B cell (primary cell): Measurements from ENCODE around the gene MAP7. TPM values are rescaled to one million over a fixed set of nuclear protein-coding genes. Genes with fewer than 3 reads are reported as not detected.

Experiments used
- ATAC-seq: fragments of 200-7000 bp; cut with Tn5 transposase; one replicate; pipeline ENCODE4 v1.10.0; 2021; ENCODE audit warnings: low read depth, mild to moderate bottlenecking, moderate number of reproducible peaks, moderate library complexity
- CTCF ChIA-PET: fragments of 350-600 bp; sonication (Branson Sonifier 250); formaldehyde crosslinking; loops from one replicate; lab custom pipeline; 2021; ENCODE audit warnings: antibody characterized with exemption, inconsistent platforms; lab: Charles Lee
- POLR2A ChIA-PET: fragments of 350-600 bp; sonication (Branson Sonifier 250); formaldehyde crosslinking; loops from one replicate; lab custom pipeline; 2021; ENCODE audit warnings: antibody characterized with exemption; lab: Charles Lee
- DNase-seq: peaks from one replicate; pipeline ENCODE4 v3.0.0; 2013
- H2AFZ ChIP-seq: 2 replicates; pipeline ENCODE4 v1.6.1; 2012; ENCODE audit warnings: mild to moderate bottlenecking, low read depth, low read length; ENCODE audit not compliant: insufficient read depth, poor library complexity, severe bottlenecking
- H3K27ac ChIP-seq, 2 donors: 1 replicate in 1 of 2; 2 replicates in 1 of 2; pipeline ENCODE4 v1.5.1; 2012 to 2013; ENCODE audit warnings: low read length in 2 of 2, mild to moderate bottlenecking in 2 of 2, moderate library complexity in 1 of 2
- H3K27me3 ChIP-seq, 4 experiments: fragments of 200-600 bp in 1 of 4; sonication (generic) in 1 of 4; replicated peaks in 1 of 4; 1 replicate in 2 of 4; 2 replicates in 2 of 4; pipeline versions ENCODE4 v1.6.1 to v1.7.0; 2013 to 2016; ENCODE audit warnings: low read length in 3 of 4, mild to moderate bottlenecking in 2 of 4, mixed read lengths in 1 of 4, moderate library complexity in 1 of 4; ENCODE audit not compliant: insufficient read depth in 4 of 4, control insufficient read depth in 3 of 4; ENCODE audit errors: control extremely low read depth in 1 of 4
- H3K36me3 ChIP-seq, 2 experiments: replicated peaks in 1 of 2; 1 replicate in 1 of 2; 2 replicates in 1 of 2; pipeline versions ENCODE4 v1.6.1 to v1.7.1; 2013; ENCODE audit warnings: low read length in 1 of 2; ENCODE audit not compliant: insufficient read depth in 2 of 2, control insufficient read depth in 1 of 2; ENCODE audit errors: control extremely low read depth in 1 of 2, extremely low read depth in 1 of 2
- H3K4me1 ChIP-seq, 2 donors: fragments of 200-600 bp in 1 of 2; sonication (generic) in 1 of 2; 1 replicate in 1 of 2; 2 replicates in 1 of 2; pipeline versions ENCODE4 v1.5.1 to v1.6.1; 2013 to 2017; ENCODE audit warnings: low read length in 2 of 2; ENCODE audit not compliant: control insufficient read depth in 2 of 2, insufficient read depth in 2 of 2
- H3K4me2 ChIP-seq: replicated peaks from 2 replicates; pipeline ENCODE3; 2012; ENCODE audit warnings: mild to moderate bottlenecking, low read depth, low read length; ENCODE audit not compliant: poor library complexity, severe bottlenecking
- H3K4me3 ChIP-seq, 5 experiments: fragments of 200-600 bp in 1 of 5; sonication (generic) in 1 of 5; 1 replicate in 3 of 5; 2 replicates in 2 of 5; pipeline versions ENCODE4 v1.5.1 to v1.7.0; 2011 to 2016; ENCODE audit warnings: low read length in 4 of 5, mild to moderate bottlenecking in 4 of 5, low read depth in 2 of 5, control low read depth in 1 of 5, moderate library complexity in 1 of 5; ENCODE audit not compliant: insufficient read depth in 1 of 5; ENCODE audit errors: control extremely low read depth in 1 of 5, extremely low read depth in 1 of 5
- H3K79me2 ChIP-seq: fragments of 200-600 bp; sonication (generic); one replicate; pipeline ENCODE4 v1.6.0; 2016; ENCODE audit warnings: low read length; ENCODE audit not compliant: control insufficient read depth, insufficient read depth
- H3K9ac ChIP-seq: fragments of 200-600 bp; sonication (generic); 2 replicates; pipeline ENCODE4 v1.6.1; 2017; ENCODE audit warnings: mild to moderate bottlenecking, low read length, moderate library complexity
- H3K9me3 ChIP-seq, 3 donors: one replicate each; pipeline versions ENCODE4 v1.6.1 to v1.7.1; 2013; ENCODE audit warnings: low read length in 2 of 3; ENCODE audit not compliant: control insufficient read depth in 2 of 3, insufficient read depth in 1 of 3; ENCODE audit errors: control extremely low read depth in 1 of 3
- H4K20me1 ChIP-seq: 2 replicates; pipeline ENCODE4 v1.6.0; 2012; ENCODE audit warnings: mild to moderate bottlenecking, low read length; ENCODE audit not compliant: insufficient read depth, control insufficient read depth, poor library complexity, severe bottlenecking
- H3K27ac Mint-ChIP-seq: one replicate; pipeline ENCODE4 v1.8.0; 2021; ENCODE audit warnings: mixed read lengths
- H3K27me3 Mint-ChIP-seq: one replicate; pipeline ENCODE4 v1.8.0; 2021; ENCODE audit warnings: mixed read lengths
- H3K4me1 Mint-ChIP-seq: one replicate; pipeline ENCODE4 v1.8.0; 2021; ENCODE audit warnings: mixed read lengths
- H3K4me3 Mint-ChIP-seq: one replicate; pipeline ENCODE4 v1.8.0; 2021; ENCODE audit warnings: mixed read lengths
- H3K9me3 Mint-ChIP-seq: one replicate; pipeline ENCODE4 v1.8.0; 2022; ENCODE audit warnings: mixed read lengths; ENCODE audit not compliant: insufficient read depth
- EZH2 ChIP-seq: IDR thresholded peaks from 2 replicates; pipeline ENCODE4 v1.6.1; 2012; ENCODE audit warnings: borderline replicate concordance, low read depth, mild to moderate bottlenecking, moderate library complexity, low read length; ENCODE audit not compliant: insufficient read depth, poor library complexity, severe bottlenecking
- WGBS: methylation state at CpG from one replicate; pipeline ENCODE4 v1.1.5; 2013; ENCODE audit warnings: missing lambda C conversion rate; ENCODE audit not compliant: insufficient coverage; 5-methylcytosine and 5-hydroxymethylcytosine counted together
- intact Hi-C: fragments of 100-400 bp; cut with micrococcal nuclease; formaldehyde crosslinking; loops from one replicate; pipeline ENCODE4 v1.10.0; 2022
- polyA plus RNA-seq: library from polyadenylated mRNA; depleted of rRNA; stranded (reverse); fragments of >200 nt; gene quantifications from 2 replicates; pipeline ENCODE4 v1.2.3, GENCODE V29; 2012
- total RNA-seq, 2 donors: library from RNA; stranded (reverse); fragments of 120-200 nt in 1 of 2; gene quantifications; 1 replicate in 1 of 2; 2 replicates in 1 of 2; pipeline versions ENCODE4 v1.2.3 to v1.2.4, GENCODE V29; 2013 to 2022
- TF ChIP-seq, protein P1 (sequence below): fragments of 200-600 bp; IDR thresholded peaks from one replicate; pipeline ENCODE4 v1.8.0; 2022; ENCODE audit warnings: antibody characterized with exemption, mild to moderate bottlenecking

Gene MAP7
- total and polyA plus RNA-seq, 2 donors (not counting 1 experiment from before 2014, with no cell fraction given), result 0.34 to 0.64 TPM

DNA sequence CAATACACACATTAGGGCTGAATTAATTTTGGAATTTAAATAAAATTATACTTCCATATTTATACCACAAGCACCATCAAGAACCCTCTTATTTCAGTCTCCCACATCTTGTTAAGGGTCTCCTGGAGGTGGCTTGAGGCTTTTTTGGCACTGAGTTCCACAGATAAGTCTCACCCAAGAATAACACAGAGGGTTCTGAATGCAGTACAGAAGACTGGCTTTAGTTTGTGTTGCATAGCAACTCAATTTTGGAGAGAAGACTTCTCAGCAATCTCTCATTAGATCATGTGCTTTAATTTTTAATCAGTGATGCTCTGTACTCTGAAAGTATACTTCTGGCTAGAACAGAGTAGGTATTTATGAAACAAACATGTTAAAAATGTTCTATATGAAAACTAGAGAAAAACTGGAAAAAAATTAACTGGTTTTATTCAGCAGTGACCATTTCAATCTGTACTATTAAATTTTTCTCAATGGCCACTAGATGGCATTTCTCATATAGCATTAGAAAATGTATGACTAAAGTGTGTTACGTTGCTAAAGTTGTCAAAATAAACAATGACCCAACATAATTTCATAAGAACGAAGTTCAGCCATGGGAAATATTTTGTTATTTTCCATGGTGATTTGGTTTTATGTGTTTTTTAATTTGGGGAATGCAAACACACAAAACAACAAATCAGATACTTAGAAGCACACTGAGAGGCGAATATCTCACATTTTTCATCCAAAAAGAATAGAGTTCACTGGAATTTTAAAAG is 32.7 kb upstream of the MAP7 start:
- TF ChIP-seq, protein P1, sequence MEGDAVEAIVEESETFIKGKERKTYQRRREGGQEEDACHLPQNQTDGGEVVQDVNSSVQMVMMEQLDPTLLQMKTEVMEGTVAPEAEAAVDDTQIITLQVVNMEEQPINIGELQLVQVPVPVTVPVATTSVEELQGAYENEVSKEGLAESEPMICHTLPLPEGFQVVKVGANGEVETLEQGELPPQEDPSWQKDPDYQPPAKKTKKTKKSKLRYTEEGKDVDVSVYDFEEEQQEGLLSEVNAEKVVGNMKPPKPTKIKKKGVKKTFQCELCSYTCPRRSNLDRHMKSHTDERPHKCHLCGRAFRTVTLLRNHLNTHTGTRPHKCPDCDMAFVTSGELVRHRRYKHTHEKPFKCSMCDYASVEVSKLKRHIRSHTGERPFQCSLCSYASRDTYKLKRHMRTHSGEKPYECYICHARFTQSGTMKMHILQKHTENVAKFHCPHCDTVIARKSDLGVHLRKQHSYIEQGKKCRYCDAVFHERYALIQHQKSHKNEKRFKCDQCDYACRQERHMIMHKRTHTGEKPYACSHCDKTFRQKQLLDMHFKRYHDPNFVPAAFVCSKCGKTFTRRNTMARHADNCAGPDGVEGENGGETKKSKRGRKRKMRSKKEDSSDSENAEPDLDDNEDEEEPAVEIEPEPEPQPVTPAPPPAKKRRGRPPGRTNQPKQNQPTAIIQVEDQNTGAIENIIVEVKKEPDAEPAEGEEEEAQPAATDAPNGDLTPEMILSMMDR, result peak; percentile 64
- no peak for TF ChIP-seq EZH2
- WGBS, result no CpG with 5 or more reads among the region's 3 CpGs
- no peak overlapping the region for H3K4me3 Mint-ChIP-seq
- no peaks in the 10 kb centered on the region for H3K4me1 Mint-ChIP-seq
- intact Hi-C loops, result loop anchor here (2.0 to 5.0 kb wide), 2 partner anchors 210 to 1059 kb away; partner anchors contain the start of gene MAP3K5
- no peaks in the 10 kb centered on the region for H3K9me3 Mint-ChIP-seq
- ChIA-PET POLR2A (no interaction called here), CTCF (interaction anchor here (0.6 to 2.0 kb wide), 6 partner anchors 11 to 511 kb away, joined by 3 to 10 read pairs (median 4); partner anchors contain the start of gene MAP3K5)
- no peaks in the 10 kb centered on the region for H3K9me3 ChIP-seq
- H3K4me1 ChIP-seq, result no peaks in the 10 kb centered on the region
- no peak overlapping the region for H3K4me3 ChIP-seq
- DNase-seq, result peak; percentile 18
- no peak overlapping the region for H2AFZ ChIP-seq
- no peaks in the 10 kb centered on the region for H3K79me2 ChIP-seq
- H3K27ac Mint-ChIP-seq, result no peak overlapping the region
- peaks cover 17 to 67% of the 10 kb centered on the region in 2 experiments for H3K36me3 ChIP-seq
- H3K4me2 ChIP-seq, result no peak overlapping the region
- ATAC-seq, result no peak
- H4K20me1 ChIP-seq, result no peaks in the 10 kb centered on the region
- no peak overlapping the region for H3K9ac ChIP-seq
- no peaks in the 10 kb centered on the region for H3K27me3 Mint-ChIP-seq
- H3K27ac ChIP-seq, result no peak overlapping the region
- no peaks in the 10 kb centered on the region for H3K27me3 ChIP-seq

DNA sequence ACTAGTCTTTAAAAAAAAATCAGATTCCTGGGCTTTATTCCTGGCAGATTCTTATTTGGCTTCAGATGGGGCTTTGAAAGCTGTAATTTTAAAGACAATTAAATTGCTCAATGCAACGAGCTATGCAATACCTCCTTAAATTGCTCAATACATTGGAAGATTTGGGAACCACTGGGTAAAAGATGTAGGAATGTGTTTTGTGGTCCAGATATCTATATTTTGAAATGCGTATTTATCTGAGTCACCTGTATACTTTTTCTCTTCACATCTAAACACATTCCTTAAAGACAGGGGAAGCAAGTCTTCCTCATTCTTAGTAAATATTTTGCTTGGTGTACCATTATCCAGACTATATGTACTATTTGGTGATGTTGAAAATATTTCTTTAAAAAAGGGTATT is 29.6 kb upstream of the MAP7 start:
- peaks cover 25 to 76% of the 10 kb centered on the region in 2 experiments for H3K36me3 ChIP-seq
- no peaks in the 10 kb centered on the region for H3K27me3 Mint-ChIP-seq
- H3K4me3 ChIP-seq, result no peak overlapping the region
- WGBS, result no CpG with 5 or more reads among the region's 2 CpGs
- no peak overlapping the region for H3K4me2 ChIP-seq
- H3K27ac ChIP-seq, result no peak overlapping the region
- no peaks in the 10 kb centered on the region for H3K9me3 Mint-ChIP-seq
- H4K20me1 ChIP-seq, result no peaks in the 10 kb centered on the region
- ChIA-PET POLR2A (no interaction called here), CTCF (no interaction called here)
- H3K4me1 ChIP-seq, result no peaks in the 10 kb centered on the region
- ATAC-seq, result no peak
- no peak overlapping the region for H3K9ac ChIP-seq
- H3K4me3 Mint-ChIP-seq, result no peak overlapping the region
- intact Hi-C loops, result loop anchor here (5.0 kb wide), 1 partner anchor 1063 kb away; no protein-coding TSS in a partner anchor
- no peak overlapping the region for H2AFZ ChIP-seq
- H3K79me2 ChIP-seq, result no peaks in the 10 kb centered on the region
- H3K27me3 ChIP-seq, result no peaks in the 10 kb centered on the region
- no peaks in the 10 kb centered on the region for H3K9me3 ChIP-seq
- TF ChIP-seq, protein P1, result no peak
- TF ChIP-seq EZH2, result no peak
- H3K27ac Mint-ChIP-seq, result no peak overlapping the region
- DNase-seq, result no peak
- H3K4me1 Mint-ChIP-seq, result no peaks in the 10 kb centered on the region
